Liver (tissue), 9 donors: Measurements from ENCODE around the gene FBXO34. TPM values are rescaled to one million over a fixed set of nuclear protein-coding genes. Genes with fewer than 3 reads are reported as not detected.

Experiments used
- DNase-seq: peaks from one replicate; pipeline ENCODE4 v3.0.0-alpha.2; 2017; ENCODE audit warnings: low spot score
- H3K27ac ChIP-seq, 2 donors: one replicate each; pipeline ENCODE4 v1.7.0; 2013; ENCODE audit warnings: inconsistent platforms in 2 of 2, low read length in 2 of 2, control low read depth in 1 of 2, low read depth in 1 of 2, mild to moderate bottlenecking in 1 of 2
- H3K27me3 ChIP-seq, 4 donors: one replicate each; pipeline versions ENCODE4 v1.6.1 to v1.7.0; 2013; ENCODE audit warnings: low read length in 3 of 4, inconsistent platforms in 1 of 4, mild to moderate bottlenecking in 1 of 4, moderate library complexity in 1 of 4; ENCODE audit not compliant: control insufficient read depth in 4 of 4, insufficient read depth in 4 of 4
- H3K36me3 ChIP-seq, 4 donors: one replicate each; pipeline versions ENCODE4 v1.6.1 to v1.7.0; 2013; ENCODE audit warnings: low read length in 3 of 4, mild to moderate bottlenecking in 3 of 4, low read depth in 1 of 4, moderate library complexity in 1 of 4; ENCODE audit not compliant: control insufficient read depth in 4 of 4, insufficient read depth in 3 of 4
- H3K4me1 ChIP-seq, 4 donors: one replicate each; pipeline versions ENCODE4 v1.6.1 to v1.7.0; 2013; ENCODE audit warnings: low read length in 3 of 4, mild to moderate bottlenecking in 3 of 4, moderate library complexity in 1 of 4; ENCODE audit not compliant: control insufficient read depth in 4 of 4, insufficient read depth in 4 of 4
- H3K4me3 ChIP-seq, 3 donors: one replicate each; pipeline versions ENCODE4 v1.6.1 to v1.7.0; 2013; ENCODE audit warnings: low read length in 3 of 3, control low read depth in 1 of 3, low read depth in 1 of 3, mild to moderate bottlenecking in 1 of 3
- H3K9ac ChIP-seq, 2 donors: one replicate each; pipeline ENCODE4 v1.7.0; 2013; ENCODE audit warnings: low read length in 2 of 2, mild to moderate bottlenecking in 2 of 2, moderate library complexity in 2 of 2, control low read depth in 1 of 2, low read depth in 1 of 2
- H3K9me3 ChIP-seq, 4 donors: one replicate each; pipeline versions ENCODE4 v1.6.1 to v1.7.0; 2013; ENCODE audit warnings: low read length in 3 of 4; ENCODE audit not compliant: control insufficient read depth in 4 of 4
- ATF3 ChIP-seq: IDR thresholded peaks from 2 replicates; pipeline ENCODE4 v1.6.1; 2016; ENCODE audit warnings: antibody characterized with exemption
- CTCF ChIP-seq: fragments of 150-350 bp; IDR thresholded peaks from 2 replicates; pipeline ENCODE4 v1.5.1; 2017; ENCODE audit warnings: improper control_type of control experiment, low read depth, low read length; ENCODE audit not compliant: missing input control
- EGR1 ChIP-seq, 2 donors: IDR thresholded peaks; 2 replicates each; pipeline ENCODE4 v1.6.1; 2016 to 2018; ENCODE audit warnings: antibody characterized with exemption in 2 of 2, low read depth in 2 of 2
- FOXA1 ChIP-seq: IDR thresholded peaks from 2 replicates; pipeline ENCODE4 v1.6.1; 2016; ENCODE audit warnings: antibody characterized with exemption
- FOXA2 ChIP-seq: IDR thresholded peaks from 2 replicates; pipeline ENCODE4 v1.6.1; 2016; ENCODE audit warnings: antibody characterized with exemption
- GABPA ChIP-seq, 2 donors: IDR thresholded peaks in 1 of 2; conservative IDR thresholded peaks in 1 of 2; 2 replicates each; pipeline ENCODE4 v1.6.1; 2016; ENCODE audit warnings: antibody characterized with exemption in 2 of 2, mild to moderate bottlenecking in 1 of 2, moderate library complexity in 1 of 2
- HNF4A ChIP-seq, 2 donors: conservative IDR thresholded peaks; 2 replicates each; pipeline ENCODE4 v1.6.1; 2016; ENCODE audit warnings: antibody characterized with exemption in 2 of 2, mild to moderate bottlenecking in 2 of 2
- HNF4G ChIP-seq: IDR thresholded peaks from 2 replicates; pipeline ENCODE4 v1.6.1; 2016; ENCODE audit warnings: antibody characterized with exemption
- JUND ChIP-seq, 2 donors: IDR thresholded peaks; 2 replicates each; pipeline ENCODE4 v1.6.1; 2016; ENCODE audit warnings: antibody characterized with exemption in 2 of 2
- MAX ChIP-seq: IDR thresholded peaks from 2 replicates; pipeline ENCODE4 v1.6.1; 2016; ENCODE audit warnings: antibody characterized with exemption
- NR2F2 ChIP-seq: IDR thresholded peaks from 2 replicates; pipeline ENCODE4 v1.6.1; 2016; ENCODE audit warnings: antibody characterized with exemption
- RAD21 ChIP-seq, 2 donors: IDR thresholded peaks; 2 replicates each; pipeline ENCODE4 v1.6.1; 2016; ENCODE audit warnings: antibody characterized with exemption in 2 of 2, mild to moderate bottlenecking in 2 of 2
- REST ChIP-seq: IDR thresholded peaks from 2 replicates; pipeline ENCODE4 v1.6.1; 2016; ENCODE audit warnings: antibody characterized with exemption, mild to moderate bottlenecking
- RXRA ChIP-seq, 2 donors: IDR thresholded peaks; 2 replicates each; pipeline ENCODE4 v1.6.1; 2017 to 2018; ENCODE audit warnings: antibody characterized with exemption in 2 of 2, mild to moderate bottlenecking in 1 of 2
- SP1 ChIP-seq: IDR thresholded peaks from 2 replicates; pipeline ENCODE4 v1.6.1; 2018; ENCODE audit warnings: antibody characterized with exemption, mild to moderate bottlenecking
- TAF1 ChIP-seq: conservative IDR thresholded peaks from 2 replicates; pipeline ENCODE4 v1.6.1; 2016; ENCODE audit warnings: antibody characterized with exemption, mild to moderate bottlenecking
- YY1 ChIP-seq: IDR thresholded peaks from 2 replicates; pipeline ENCODE4 v1.6.1; 2016; ENCODE audit warnings: antibody characterized with exemption, mild to moderate bottlenecking
- ZBTB33 ChIP-seq: IDR thresholded peaks from 2 replicates; pipeline ENCODE4 v1.6.1; 2016; ENCODE audit warnings: antibody characterized with exemption
- WGBS: extraction: QIAGEN DNeasy Blood & Tissue Kit; methylation state at CpG from one replicate; pipeline ENCODE4 v1.1.7; 2013; 5-methylcytosine and 5-hydroxymethylcytosine counted together
- polyA plus RNA-seq, 2 donors: library from polyadenylated mRNA; stranded (reverse) in 1 of 2; unstranded in 1 of 2; fragments of 200-250 nt in 1 of 2; fragments of >200 nt in 1 of 2; fragmentation: Nextera tagmentation in 1 of 2; extraction: Ambion mirVana in 1 of 2; gene quantifications; one replicate each; pipeline versions ENCODE4 v1.2.1 to v1.2.3, GENCODE V29; 2013 to 2015
- total RNA-seq, 2 donors: library from RNA; depleted of rRNA; stranded (reverse); fragments of >200 nt; gene quantifications; one replicate each; pipeline ENCODE4 v1.2.3, GENCODE V29; 2014
- donor health status: healthy.
- donor health status: healthy.
- donor health status: healthy.
- donor health status: healthy.
- donor health status: healthy.

FBXO34 gene
- total and polyA plus RNA-seq, 4 donors = 4.2 to 25.8 (median 10.1) TPM

GRCh38 chr14:55381040-55381439 lies 109.8 kb downstream of the FBXO34 start:
- Histone ChIP-seq H3K9me3 (no peaks in the 10 kb centered on the region), H3K9ac (no peak overlapping the region), H3K27me3 (no peaks in the 10 kb centered on the region), H3K4me1 (no peaks in the 10 kb centered on the region), H3K4me3 (no peak overlapping the region), H3K27ac (no peak overlapping the region), H3K36me3 (peaks cover 6 to 51% (median 41%) of the 10 kb centered on the region in 4 donors)
- WGBS = 77% methylated on average over 5 of the region's 5 CpGs
- DNase-seq = no peak
- TF ChIP-seq ATF3 (peak; percentile 25), ZBTB33 (no peak), TAF1 (no peak), RAD21 (IDR thresholded peaks at IDR 0.05) (no peak), HNF4G (no peak), REST (no peak), EGR1 (IDR thresholded peaks at IDR 0.05; ENCODE audit: low read depth in 2 of 2) (no peak), FOXA1 (no peak), NR2F2 (no peak), CTCF (no peak), FOXA2 (no peak), SP1 (peak; percentile 6), JUND (IDR thresholded peaks at IDR 0.05) (no peak), RXRA (IDR thresholded peaks at IDR 0.05) (no peak), MAX (no peak), GABPA (IDR thresholded peaks at IDR 0.05 in 1 of 2, conservative IDR thresholded peaks at IDR 0.05 in 1 of 2) (no peak), YY1 (no peak), HNF4A (conservative IDR thresholded peaks at IDR 0.05) (peak; percentile 23 to 30)

GRCh38 chr14:55381561-55381960 lies 110.3 kb downstream of the FBXO34 start:
- H3K9me3 ChIP-seq = no peaks in the 10 kb centered on the region
- H3K27me3 ChIP-seq = no peaks in the 10 kb centered on the region
- H3K36me3 ChIP-seq = peaks cover 6 to 49% (median 38%) of the 10 kb centered on the region in 4 donors
- TF ChIP-seq SP1 (no peak), HNF4A (conservative IDR thresholded peaks at IDR 0.05) (no peak), FOXA2 (no peak), TAF1 (no peak), MAX (no peak), ZBTB33 (no peak), CTCF (no peak), GABPA (IDR thresholded peaks at IDR 0.05 in 1 of 2, conservative IDR thresholded peaks at IDR 0.05 in 1 of 2) (no peak), ATF3 (no peak), RXRA (IDR thresholded peaks at IDR 0.05) (no peak), FOXA1 (no peak), YY1 (no peak), JUND (IDR thresholded peaks at IDR 0.05) (no peak), EGR1 (IDR thresholded peaks at IDR 0.05; ENCODE audit: low read depth in 2 of 2) (no peak), HNF4G (no peak)
- no peaks in the 10 kb centered on the region for H3K4me1 ChIP-seq
- DNase-seq = no peak
- H3K27ac ChIP-seq = no peak overlapping the region
- no peak overlapping the region for H3K4me3 ChIP-seq
- no peak overlapping the region for H3K9ac ChIP-seq
- 90% methylated on average over 2 of the region's 2 CpGs for WGBS
